T-cell (primary cell): ENCODE measurements around the gene ADCY10. TPM values are rescaled to one million over a fixed set of nuclear protein-coding genes. Genes with fewer than 3 reads are reported as not detected.

Experiments
- ATAC-seq, 4 experiments: fragments of 200-7000 bp in 3 of 4; fragments of 150-1000 bp in 1 of 4; cut with Tn5 transposase; replicated peaks in 1 of 4; 1 replicate in 3 of 4; 2 replicates in 1 of 4; pipeline ENCODE4 v1.10.0; 2021; ENCODE audit warnings: moderate library complexity in 3 of 4, mild to moderate bottlenecking in 2 of 4, moderate number of reproducible peaks in 1 of 4
- CTCF ChIA-PET, 2 donors: fragments of 300-600 bp; sonication (Branson Sonifier 250); formaldehyde crosslinking; loops; one replicate each; lab custom pipeline; 2022; ENCODE audit warnings: antibody characterized with exemption in 2 of 2; lab: Charles Lee
- POLR2A ChIA-PET, 2 donors: fragments of 300-600 bp; sonication (Branson Sonifier 250); formaldehyde crosslinking; loops; one replicate each; lab custom pipeline; 2022; ENCODE audit warnings: antibody characterized with exemption in 2 of 2; lab: Charles Lee
- DNase-seq, 35 experiments: peaks; one replicate each; pipeline versions ENCODE4 v3.0.0 to v3.0.0-alpha.2; 2013 to 2023
- H3K27ac ChIP-seq: one replicate; pipeline ENCODE4 v1.5.1; 2013; ENCODE audit warnings: low read length
- H3K27me3 ChIP-seq, 2 experiments: replicated peaks in 1 of 2; 1 replicate in 1 of 2; 2 replicates in 1 of 2; pipeline versions ENCODE4 v1.6.1 to v1.7.0; 2013; ENCODE audit warnings: low read length in 1 of 2, mixed read lengths in 1 of 2; ENCODE audit not compliant: control insufficient read depth in 2 of 2, insufficient read depth in 2 of 2; ENCODE audit errors: extremely low read depth in 1 of 2
- H3K36me3 ChIP-seq, 2 donors: 1 replicate in 1 of 2; 2 replicates in 1 of 2; pipeline versions ENCODE4 v1.6.1 to v1.7.0; 2013; ENCODE audit warnings: low read length in 1 of 2; ENCODE audit not compliant: control insufficient read depth in 2 of 2, insufficient read depth in 1 of 2; ENCODE audit errors: extremely low read depth in 1 of 2
- H3K4me1 ChIP-seq, 2 experiments: 1 replicate in 1 of 2; 2 replicates in 1 of 2; pipeline versions ENCODE4 v1.6.1 to v1.7.0; 2013; ENCODE audit warnings: low read length in 2 of 2, mixed read lengths in 1 of 2; ENCODE audit not compliant: insufficient read depth in 2 of 2, control insufficient read depth in 1 of 2; ENCODE audit errors: extremely low read depth in 1 of 2
- H3K4me3 ChIP-seq, 2 donors: 1 replicate in 1 of 2; 2 replicates in 1 of 2; pipeline versions ENCODE4 v1.5.1 to v1.7.0; 2013; ENCODE audit warnings: mild to moderate bottlenecking in 2 of 2, low read length in 1 of 2, moderate library complexity in 1 of 2; ENCODE audit not compliant: control insufficient read depth in 1 of 2; ENCODE audit errors: extremely low read depth in 1 of 2
- H3K9me3 ChIP-seq: 2 replicates; pipeline ENCODE4 v1.7.0; 2013
- H3K27ac Mint-ChIP-seq, 2 donors: one replicate each; pipeline ENCODE4 v1.8.0; 2020 to 2021; ENCODE audit warnings: mild to moderate bottlenecking in 2 of 2, mixed read lengths in 2 of 2
- H3K27me3 Mint-ChIP-seq, 2 donors: one replicate each; pipeline ENCODE4 v1.8.0; 2021 to 2022; ENCODE audit warnings: mixed read lengths in 2 of 2
- H3K36me3 Mint-ChIP-seq: one replicate; pipeline ENCODE4 v1.8.0; 2021; ENCODE audit warnings: mixed read lengths
- H3K4me1 Mint-ChIP-seq, 3 donors: one replicate each; pipeline ENCODE4 v1.8.0; 2020 to 2022; ENCODE audit warnings: mixed read lengths in 3 of 3, mild to moderate bottlenecking in 1 of 3
- H3K4me3 Mint-ChIP-seq, 3 donors: one replicate each; pipeline ENCODE4 v1.8.0; 2020 to 2022; ENCODE audit warnings: mild to moderate bottlenecking in 3 of 3, mixed read lengths in 3 of 3, moderate library complexity in 3 of 3
- H3K9me3 Mint-ChIP-seq, 3 donors: one replicate each; pipeline ENCODE4 v1.8.0; 2020 to 2022; ENCODE audit warnings: mixed read lengths in 3 of 3
- WGBS: methylation state at CpG from one replicate; pipeline ENCODE4 v1.1.5; 2013; ENCODE audit warnings: missing lambda C conversion rate; ENCODE audit not compliant: insufficient coverage; 5-methylcytosine and 5-hydroxymethylcytosine counted together
- total RNA-seq, 35 experiments: library from RNA in 6 of 35; stranded (reverse) in 6 of 35; fragments of 120-200 nt in 1 of 35; gene quantifications; one replicate each; pipeline versions ENCODE4 v1.2.1 to v1.2.4 and lab custom pipeline; 2013 to 2026

The ADCY10 gene
- total RNA-seq, 5 donors from 2014 or later (not counting 1 experiment from before 2014, with no cell fraction given), result 0.06 to 0.82 (median 0.44) TPM

DNA sequence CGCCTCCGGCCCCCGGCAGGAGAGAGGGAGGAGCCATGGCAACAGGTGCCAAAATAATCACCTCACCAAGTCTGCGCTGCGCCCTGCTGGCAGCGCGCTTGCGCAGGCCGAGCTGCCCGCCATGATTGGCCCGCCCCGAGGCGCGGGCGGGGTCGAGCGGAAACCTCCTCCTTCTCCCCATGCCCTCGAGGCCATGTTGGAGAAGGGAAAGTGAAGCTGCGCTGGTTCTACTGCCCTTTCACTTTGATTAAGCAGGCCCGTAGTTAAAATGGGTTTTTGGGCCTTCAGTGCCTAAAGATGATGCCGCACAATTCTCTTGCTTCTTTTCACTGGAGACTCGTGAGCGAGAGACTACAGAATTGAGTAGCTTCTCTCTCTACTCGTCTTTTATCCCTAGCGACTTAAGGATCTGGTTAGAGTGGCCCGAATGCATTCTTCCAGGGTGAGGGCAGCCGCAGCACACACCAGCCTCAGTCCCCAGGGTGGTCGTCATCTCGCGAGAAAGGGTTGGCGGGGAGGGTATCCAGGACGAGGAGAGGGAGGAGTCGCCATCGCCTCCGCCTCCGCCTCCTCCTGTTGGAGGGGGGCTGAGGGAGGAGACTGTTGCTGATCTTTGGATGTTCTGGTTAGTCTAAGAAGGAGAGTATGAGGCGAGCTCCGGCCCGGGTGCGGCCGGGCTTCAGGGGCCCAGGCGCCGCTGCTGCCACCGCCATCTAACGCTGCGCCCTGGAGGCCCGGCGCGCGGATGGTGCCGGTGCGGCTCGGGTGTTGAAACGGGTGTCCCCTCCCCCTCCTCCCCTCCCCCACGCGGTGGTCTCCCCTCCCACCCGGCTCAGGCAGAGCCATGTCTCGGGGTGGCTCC, 22.4 kb upstream of the ADCY10 start, which contains the start of gene DCAF6:
TSS of gene DCAF6 (plus strand) at position 616 of the 862 bp plus-strand sequence. CDS start at position 845, 229 bp downstream.
- Histone ChIP-seq H3K36me3 (no peaks in the 10 kb centered on the region), H3K4me1 (peaks cover 6 to 25% of the 10 kb centered on the region in 2 experiments), H3K4me3 (peak within 1 kb of the TSS; percentile 81 to 83), H3K27ac (peak within 1 kb of the TSS; percentile 97), H3K27me3 (no peaks in the 10 kb centered on the region), H3K9me3 (no peaks in the 10 kb centered on the region)
- H3K36me3 Mint-ChIP-seq, result peaks cover 5% of the 10 kb centered on the region
- CTCF ChIA-PET, result interaction anchor here in 1 of 2 donors (1.7 to 2.6 kb wide), 3 partner anchors 146 to 716 kb away, joined by 4 to 10 read pairs (median 6); partner anchors contain the start of gene POU2F1
- peak; percentile 90 to 99 (median 98) for DNase-seq
- ATAC-seq, result peak; percentile 79 to 85 (median 80)
- 0% methylated on average over 14 of the region's 58 CpGs for WGBS
- peaks cover 36 to 52% (median 48%) of the 10 kb centered on the region in 3 donors for H3K4me1 Mint-ChIP-seq
- peak within 1 kb of the TSS; percentile 87 to 96 (median 95) for H3K4me3 Mint-ChIP-seq
- H3K27ac Mint-ChIP-seq, result peak within 1 kb of the TSS; percentile 99 to 100
- POLR2A ChIA-PET, result interaction anchor here in 1 of 2 donors (0.6 to 1.3 kb wide), 4 partner anchors 19 to 1957 kb away, joined by 3 to 5 read pairs (median 3); partner anchors contain the start of gene SCYL3
- no peaks in the 10 kb centered on the region for H3K27me3 Mint-ChIP-seq
- H3K9me3 Mint-ChIP-seq, result no peaks in the 10 kb centered on the region

- WGBS, result under 1% methylated on average over 43 of the region's 45 CpGs
Observed at GRCh38 chr1:167935216-167936067, 21.5 kb upstream of the ADCY10 start.

DNA sequence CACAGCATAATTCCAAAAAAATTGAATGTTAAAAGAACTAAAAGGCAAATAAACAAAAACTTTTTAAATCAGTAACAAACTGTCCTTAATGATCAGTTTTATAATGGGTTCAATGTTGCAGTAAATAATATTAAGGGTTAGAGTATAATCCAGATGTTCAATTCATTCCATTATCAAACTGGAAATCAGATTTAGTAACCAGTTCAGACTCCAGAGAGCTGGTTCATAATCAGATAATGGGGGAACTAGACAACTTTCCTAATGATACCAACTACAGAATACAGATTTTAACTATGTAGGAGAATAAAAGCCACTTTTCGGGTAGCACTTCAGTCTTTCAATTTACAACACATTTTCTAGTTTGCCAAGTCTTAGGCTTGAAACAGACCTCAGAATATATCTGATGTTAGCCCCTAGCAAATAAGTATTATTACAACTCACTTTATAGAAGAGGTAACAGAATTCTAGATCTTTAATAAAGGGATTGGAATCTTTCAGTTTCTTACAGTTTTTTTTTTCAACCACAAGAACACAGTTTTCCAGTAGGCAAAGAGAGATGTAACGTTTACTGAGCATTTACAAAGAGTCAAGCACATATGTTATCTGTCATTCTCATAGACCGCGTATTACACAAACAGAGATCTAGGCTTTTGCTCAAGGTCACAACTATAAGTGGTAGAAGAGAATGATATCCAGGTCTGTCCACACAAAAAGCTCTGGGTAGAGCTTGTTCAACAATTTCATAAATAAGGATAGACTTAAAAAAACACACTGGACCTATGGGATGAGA, 20.7 kb upstream of the ADCY10 start:
- ChIA-PET CTCF (interaction anchor here in 1 of 2 donors (0.6 to 1.3 kb wide), 2 partner anchors 30 to 151 kb away, joined by 3 to 4 read pairs; no protein-coding TSS in a partner anchor), POLR2A (interaction anchor here in 1 of 2 donors (0.5 to 0.9 kb wide), 3 partner anchors 8 to 1560 kb away, joined by 3 to 7 read pairs (median 3); no protein-coding TSS in a partner anchor)
- H3K36me3 ChIP-seq, result no peaks in the 10 kb centered on the region
- no CpG with 5 or more reads among the region's 4 CpGs for WGBS
- Mint-ChIP-seq H3K36me3 (peaks cover 5% of the 10 kb centered on the region), H3K9me3 (no peaks in the 10 kb centered on the region), H3K27ac (peak overlapping the region; percentile 99 to 100), H3K4me3 (peak overlapping the region; percentile 87 to 96 (median 95)), H3K4me1 (peaks cover 36 to 51% (median 46%) of the 10 kb centered on the region in 3 donors), H3K27me3 (no peaks in the 10 kb centered on the region)
- ATAC-seq, result no peak
- peaks cover 6 to 25% of the 10 kb centered on the region in 2 experiments for H3K4me1 ChIP-seq
- H3K9me3 ChIP-seq, result no peaks in the 10 kb centered on the region
- no peak for DNase-seq
- H3K27ac ChIP-seq, result peak overlapping the region; percentile 97
- peak overlapping the region; percentile 81 to 83 for H3K4me3 ChIP-seq
- H3K27me3 ChIP-seq, result no peaks in the 10 kb centered on the region

More at GRCh38 chr1:167935216-167936067, 21.5 kb upstream of the ADCY10 start:
- Mint-ChIP-seq H3K4me3 (peak overlapping the region; percentile 87 to 96 (median 95)), H3K27me3 (no peaks in the 10 kb centered on the region), H3K36me3 (peaks cover 5% of the 10 kb centered on the region), H3K4me1 (peaks cover 36 to 47% (median 47%) of the 10 kb centered on the region in 3 donors), H3K9me3 (no peaks in the 10 kb centered on the region), H3K27ac (peak overlapping the region; percentile 99 to 100)
- Histone ChIP-seq H3K36me3 (no peaks in the 10 kb centered on the region), H3K4me3 (peak overlapping the region; percentile 81 to 83), H3K27me3 (no peaks in the 10 kb centered on the region), H3K27ac (peak overlapping the region; percentile 97), H3K9me3 (no peaks in the 10 kb centered on the region), H3K4me1 (peaks cover 6 to 25% of the 10 kb centered on the region in 2 experiments)
- ChIA-PET POLR2A (interaction anchor here in 1 of 2 donors (0.5 to 1.3 kb wide), 3 partner anchors 20 to 1560 kb away, joined by 3 to 7 read pairs (median 5); no protein-coding TSS in a partner anchor), CTCF (interaction anchor here (0.6 to 2.6 kb wide), 3 partner anchors 147 to 220 kb away, joined by 4 to 10 read pairs (median 6); no protein-coding TSS in a partner anchor)
- peak; percentile 3 to 8 (median 7) for ATAC-seq
- peak in 26 of 35 experiments; percentile 2 to 60 (median 14) for DNase-seq

DNA sequence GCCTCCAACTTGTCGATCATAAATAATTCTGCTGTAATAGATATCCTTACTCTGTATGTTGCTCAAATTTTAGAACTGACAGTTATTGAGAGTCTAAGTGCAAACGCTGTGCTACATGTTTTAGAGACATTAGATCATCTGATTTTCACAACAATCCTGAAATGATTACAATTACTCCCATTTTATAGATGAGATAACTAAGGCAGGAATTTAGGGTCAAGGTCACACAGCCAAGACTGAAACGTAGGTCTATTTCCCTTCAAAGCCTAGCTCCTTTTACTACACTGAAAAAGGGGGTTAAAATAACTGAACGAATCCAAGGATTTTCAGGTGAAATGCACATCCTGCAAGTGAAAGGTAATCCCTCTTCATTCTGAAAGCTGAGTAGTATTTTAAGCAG, 19.9 kb upstream of the ADCY10 start:
- H3K27ac ChIP-seq, result no peak overlapping the region
- DNase-seq (no peak), ATAC-seq (no peak)
- H3K27me3 ChIP-seq, result no peaks in the 10 kb centered on the region
- H3K9me3 Mint-ChIP-seq, result no peaks in the 10 kb centered on the region
- no CpG with 5 or more reads among the region's 4 CpGs for WGBS
- H3K4me3 ChIP-seq, result no peak overlapping the region
- no peak overlapping the region for H3K27ac Mint-ChIP-seq
- H3K4me3 Mint-ChIP-seq, result peak overlapping the region in 1 of 3 donors; percentile 14
- H3K4me1 Mint-ChIP-seq, result peaks cover 36 to 50% (median 46%) of the 10 kb centered on the region in 3 donors
- ChIA-PET CTCF (interaction anchor here (0.6 to 1.3 kb wide), 2 partner anchors 31 to 334 kb away, joined by 3 to 6 read pairs; no protein-coding TSS in a partner anchor), POLR2A (interaction anchor here in 1 of 2 donors (0.9 kb wide), 1 partner anchor 9 kb away, joined by 3 read pairs; no protein-coding TSS in a partner anchor)
- no peaks in the 10 kb centered on the region for H3K36me3 ChIP-seq
- H3K4me1 ChIP-seq, result peaks cover 6 to 23% of the 10 kb centered on the region in 2 experiments
- H3K36me3 Mint-ChIP-seq, result peaks cover 5% of the 10 kb centered on the region
- no peaks in the 10 kb centered on the region for H3K27me3 Mint-ChIP-seq
- no peaks in the 10 kb centered on the region for H3K9me3 ChIP-seq

DNA sequence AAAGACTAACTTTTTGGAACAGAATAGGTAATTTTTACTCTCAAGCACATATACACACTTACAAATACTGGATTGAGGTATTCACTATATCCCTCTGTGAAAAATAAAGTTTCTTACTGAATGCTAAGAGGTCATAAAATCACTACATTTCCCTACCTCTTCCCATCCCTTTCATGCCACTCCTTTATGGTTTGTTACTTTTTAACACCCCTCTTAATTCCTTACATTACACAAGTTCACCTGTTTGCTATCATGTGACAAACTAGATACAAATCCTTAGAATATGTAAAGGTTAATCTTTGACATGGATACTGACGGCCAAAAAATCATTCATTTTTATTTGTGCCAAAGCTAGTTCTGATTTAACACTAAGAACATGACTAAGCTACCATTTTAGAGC, 15.8 kb upstream of the ADCY10 start:
- Mint-ChIP-seq H3K27ac (no peak overlapping the region), H3K9me3 (no peaks in the 10 kb centered on the region)

More for the DNA sequence above, 15.8 kb upstream of the ADCY10 start:
- Mint-ChIP-seq H3K4me3 (no peak overlapping the region), H3K4me1 (peaks cover 19 to 38% (median 37%) of the 10 kb centered on the region in 3 donors), H3K27me3 (no peaks in the 10 kb centered on the region), H3K36me3 (peaks cover 13% of the 10 kb centered on the region)
- Histone ChIP-seq H3K27ac (no peak overlapping the region), H3K4me1 (peaks cover 0 to 9% of the 10 kb centered on the region in 2 experiments), H3K27me3 (no peaks in the 10 kb centered on the region), H3K36me3 (no peaks in the 10 kb centered on the region), H3K4me3 (no peak overlapping the region), H3K9me3 (no peaks in the 10 kb centered on the region)
- CTCF ChIA-PET, result interaction anchor here in 1 of 2 donors (0.5 kb wide), 1 partner anchor 901 kb away, joined by 3 read pairs; no protein-coding TSS in a partner anchor
- WGBS, result no CpG with 5 or more reads among the region's 1 CpG
- POLR2A ChIA-PET, result no interaction called here
- no peak for DNase-seq
- ATAC-seq, result no peak
